Measurements from ENCODE around the gene SPATA31D1.

Gene SPATA31D1

GRCh38 chr9:82024908-82025307 is 36.3 kb downstream of the SPATA31D1 start:
- DNase-seq: no peak

GRCh38 chr9:82031538-82032280 is 43.1 kb downstream of the SPATA31D1 start:
- no peak for DNase-seq

- DNase-seq: no peak
Observed at GRCh38 chr9:82034956-82035731, 46.6 kb downstream of the SPATA31D1 start.

GRCh38 chr9:82036086-82036485 is 47.5 kb downstream of the SPATA31D1 start:
- no peak for DNase-seq

GRCh38 chr9:82037126-82037525 is 48.6 kb downstream of the SPATA31D1 start:
- DNase-seq: no peak

GRCh38 chr9:82038897-82039296 is 50.3 kb downstream of the SPATA31D1 start:
- DNase-seq: no peak

Measured in GDM1 (cell line).